GM12878 (cell line): ENCODE results near the gene RET. TPM values are rescaled to one million over a fixed set of nuclear protein-coding genes. Genes with fewer than 3 reads are reported as not detected.

Experiments used
- ATAC-seq: fragments of 200-7000 bp; cut with Tn5 transposase; 3 replicates; pipeline ENCODE4 v1.9.1; 2020; ENCODE audit warnings: mild to moderate bottlenecking, moderate library complexity
- BruUV-seq: library from RNA; stranded (reverse); fragments of 400-500 nt; replicated peaks from 2 replicates; lab custom pipeline; 2021; lab: Mats Ljungman, UMichigan
- CTCF ChIA-PET: fragments of 300-600 bp; sonication (Branson Sonifier 250); formaldehyde crosslinking; extraction: SDS; loops from one replicate; lab custom pipeline; 2021; ENCODE audit warnings: inconsistent platforms; lab: Yijun Ruan, JAX
- POLR2A ChIA-PET: fragments of 350-600 bp; formaldehyde crosslinking; extraction: SDS; loops from one replicate; lab custom pipeline; 2021; ENCODE audit warnings: inconsistent platforms; lab: Charles Lee
- RAD21 ChIA-PET: fragments of 300-600 bp; sonication (Branson Sonifier 250); formaldehyde crosslinking; loops from one replicate; lab custom pipeline; 2023; ENCODE audit warnings: antibody characterized with exemption; ENCODE audit not compliant: unreplicated experiment; lab: Charles Lee
- SMC1A ChIA-PET: fragments of 300-600 bp; sonication (Branson Sonifier 250); formaldehyde crosslinking; loops from one replicate; lab custom pipeline; 2023; ENCODE audit not compliant: unreplicated experiment, uncharacterized antibody; lab: Charles Lee
- DNase-seq: peaks from one replicate; pipeline ENCODE4 v3.0.0-alpha.2; 2011; ENCODE audit warnings: low read depth, low spot score
- FAIRE-seq: peaks from 3 replicates; lab custom pipeline; 2011; peaks lifted over from hg19 to GRCh38; lab: Jason Lieb, UNC
- H2AFZ ChIP-seq: 2 replicates; pipeline ENCODE4 v1.6.0; 2011; ENCODE audit warnings: low read depth, low read length, control low read depth; ENCODE audit not compliant: control insufficient read depth
- H3K27ac ChIP-seq: 2 replicates; pipeline ENCODE4 v1.5.1; 2011; ENCODE audit warnings: control low read depth; ENCODE audit not compliant: control insufficient read depth, insufficient read depth
- H3K27me3 ChIP-seq, 2 experiments: replicated peaks in 1 of 2; 2 replicates each; pipeline versions ENCODE4 v1.6.0 to v1.6.1; 2011; ENCODE audit warnings: low read length in 1 of 2; ENCODE audit not compliant: control insufficient read depth in 2 of 2, insufficient read depth in 2 of 2
- H3K36me3 ChIP-seq, 2 experiments: 2 replicates each; pipeline ENCODE4 v1.5.1; 2011; ENCODE audit warnings: low read length in 1 of 2; ENCODE audit not compliant: control insufficient read depth in 2 of 2, insufficient read depth in 2 of 2
- H3K4me1 ChIP-seq: 2 replicates; pipeline ENCODE4 v1.6.1; 2011; ENCODE audit warnings: mild to moderate bottlenecking, low read length, moderate library complexity, mixed read lengths; ENCODE audit not compliant: control insufficient read depth, insufficient read depth
- H3K4me2 ChIP-seq: 2 replicates; pipeline ENCODE4 v1.6.0; 2011; ENCODE audit warnings: control low read depth; ENCODE audit not compliant: control insufficient read depth, insufficient read depth
- H3K4me3 ChIP-seq: fragments of 200-600 bp; sonication (generic); 2 replicates; pipeline ENCODE4 v1.5.1; 2016
- H3K79me2 ChIP-seq: 2 replicates; pipeline ENCODE4 v1.6.0; 2011; ENCODE audit warnings: low read length; ENCODE audit not compliant: control insufficient read depth, insufficient read depth
- H3K9ac ChIP-seq: 2 replicates; pipeline ENCODE4 v1.8.0; 2011; ENCODE audit warnings: low read length, control low read depth, mixed read lengths; ENCODE audit not compliant: control insufficient read depth, insufficient read depth
- H3K9me3 ChIP-seq: replicated peaks from 3 replicates; pipeline ENCODE4 v1.5.1; 2011; ENCODE audit warnings: mild to moderate bottlenecking, low read length; ENCODE audit not compliant: control insufficient read depth, insufficient read depth
- H4K20me1 ChIP-seq: 2 replicates; pipeline ENCODE4 v1.6.0; 2011; ENCODE audit not compliant: control insufficient read depth, insufficient read depth
- JUND ChIP-seq: IDR thresholded peaks from 2 replicates; pipeline ENCODE4 v1.6.1; 2012; ENCODE audit warnings: low read depth, mild to moderate bottlenecking, low read length, improper control_type of control experiment, moderate library complexity
- NRF1 ChIP-seq: conservative IDR thresholded peaks from 2 replicates; pipeline ENCODE4 v1.6.1; 2011; ENCODE audit warnings: mild to moderate bottlenecking, low read depth, low read length, improper control_type of control experiment
- SUPT20H ChIP-seq: IDR thresholded peaks from 2 replicates; pipeline ENCODE4 v1.6.1; 2011; ENCODE audit warnings: low read depth, mild to moderate bottlenecking, low read length, moderate library complexity, borderline replicate concordance; ENCODE audit not compliant: control insufficient read depth
- WGBS: methylation state at CpG from one replicate; pipeline ENCODE4 v1.1.6; 2016; ENCODE audit warnings: low lambda C conversion rate; ENCODE audit not compliant: insufficient replicate concordance, insufficient coverage; ENCODE audit errors: missing lambda C conversion rate; 5-methylcytosine and 5-hydroxymethylcytosine counted together
- in situ Hi-C: fragments of 300-500 bp; cut with MboI; formaldehyde crosslinking; loops from 9 replicates; pipeline ENCODE4 v1.14.3; 2018; ENCODE audit warnings: mixed read lengths
- intact Hi-C: fragments of 100-400 bp; cut with micrococcal nuclease; formaldehyde crosslinking; loops from one replicate; pipeline ENCODE4 v1.14.2; 2022; ENCODE audit not compliant: unreplicated experiment
- polyA plus RNA-seq, 11 experiments: library from polyadenylated mRNA; depleted of rRNA in 4 of 11; unstranded in 6 of 11; stranded (reverse) in 5 of 11; fragments of >200 nt; fragmentation: Nextera tagmentation in 4 of 11; fragmentation: Illumina TruSeq in 1 of 11; extraction: Ambion mirVana in 4 of 11; extraction: Trizol in 1 of 11; gene quantifications; 1 replicate in 1 of 11; 2 replicates in 10 of 11; pipeline versions ENCODE4 v1.2.1 to v1.2.3, GENCODE V29; 2011 to 2016; ENCODE audit warnings: inconsistent platforms in 2 of 11, missing spikeins in 2 of 11, low read depth in 1 of 11
- total RNA-seq, 4 experiments: library from RNA; depleted of rRNA in 3 of 4; stranded (reverse); fragments of >200 nt in 3 of 4; fragmentation: Illumina TruSeq in 1 of 4; extraction: Trizol in 1 of 4; gene quantifications; 2 replicates each; pipeline versions ENCODE4 v1.2.1 to v1.2.3, GENCODE V29; 2013 to 2021
- TF ChIP-seq, protein P1 (sequence below): IDR thresholded peaks from 2 replicates; pipeline ENCODE4 v1.6.1; 2012; ENCODE audit warnings: mild to moderate bottlenecking, low read depth, low read length

RET gene
- total and polyA plus RNA-seq, 10 of the 15 experiments (the other 5 are each of a cell fraction or from before 2014, with no cell fraction given), result not detected

DNA sequence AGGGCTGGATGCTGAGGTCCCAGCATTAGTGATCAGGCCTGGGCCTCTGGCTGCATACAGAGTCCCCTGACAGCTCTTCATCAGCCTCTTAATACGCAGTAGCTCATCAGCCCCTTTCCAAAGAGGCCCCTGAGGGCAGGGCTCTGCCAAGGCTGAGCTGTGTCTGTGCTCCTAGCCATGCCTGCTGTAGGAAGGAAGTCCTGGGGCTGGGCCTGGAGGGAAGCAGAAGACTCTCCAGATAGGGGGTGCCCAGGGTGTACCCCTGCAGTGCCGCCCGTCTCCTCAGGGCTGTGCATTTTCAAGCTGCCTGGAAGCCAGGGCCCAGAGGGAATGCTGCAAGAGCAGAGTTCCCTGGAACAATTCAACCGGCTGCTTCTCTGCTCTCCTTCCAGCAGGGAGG lies 7.3 kb upstream of the RET start (continued):
- TF ChIP-seq, protein P1, sequence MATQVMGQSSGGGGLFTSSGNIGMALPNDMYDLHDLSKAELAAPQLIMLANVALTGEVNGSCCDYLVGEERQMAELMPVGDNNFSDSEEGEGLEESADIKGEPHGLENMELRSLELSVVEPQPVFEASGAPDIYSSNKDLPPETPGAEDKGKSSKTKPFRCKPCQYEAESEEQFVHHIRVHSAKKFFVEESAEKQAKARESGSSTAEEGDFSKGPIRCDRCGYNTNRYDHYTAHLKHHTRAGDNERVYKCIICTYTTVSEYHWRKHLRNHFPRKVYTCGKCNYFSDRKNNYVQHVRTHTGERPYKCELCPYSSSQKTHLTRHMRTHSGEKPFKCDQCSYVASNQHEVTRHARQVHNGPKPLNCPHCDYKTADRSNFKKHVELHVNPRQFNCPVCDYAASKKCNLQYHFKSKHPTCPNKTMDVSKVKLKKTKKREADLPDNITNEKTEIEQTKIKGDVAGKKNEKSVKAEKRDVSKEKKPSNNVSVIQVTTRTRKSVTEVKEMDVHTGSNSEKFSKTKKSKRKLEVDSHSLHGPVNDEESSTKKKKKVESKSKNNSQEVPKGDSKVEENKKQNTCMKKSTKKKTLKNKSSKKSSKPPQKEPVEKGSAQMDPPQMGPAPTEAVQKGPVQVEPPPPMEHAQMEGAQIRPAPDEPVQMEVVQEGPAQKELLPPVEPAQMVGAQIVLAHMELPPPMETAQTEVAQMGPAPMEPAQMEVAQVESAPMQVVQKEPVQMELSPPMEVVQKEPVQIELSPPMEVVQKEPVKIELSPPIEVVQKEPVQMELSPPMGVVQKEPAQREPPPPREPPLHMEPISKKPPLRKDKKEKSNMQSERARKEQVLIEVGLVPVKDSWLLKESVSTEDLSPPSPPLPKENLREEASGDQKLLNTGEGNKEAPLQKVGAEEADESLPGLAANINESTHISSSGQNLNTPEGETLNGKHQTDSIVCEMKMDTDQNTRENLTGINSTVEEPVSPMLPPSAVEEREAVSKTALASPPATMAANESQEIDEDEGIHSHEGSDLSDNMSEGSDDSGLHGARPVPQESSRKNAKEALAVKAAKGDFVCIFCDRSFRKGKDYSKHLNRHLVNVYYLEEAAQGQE, result no peak
- no peak for TF ChIP-seq JUND

DNA sequence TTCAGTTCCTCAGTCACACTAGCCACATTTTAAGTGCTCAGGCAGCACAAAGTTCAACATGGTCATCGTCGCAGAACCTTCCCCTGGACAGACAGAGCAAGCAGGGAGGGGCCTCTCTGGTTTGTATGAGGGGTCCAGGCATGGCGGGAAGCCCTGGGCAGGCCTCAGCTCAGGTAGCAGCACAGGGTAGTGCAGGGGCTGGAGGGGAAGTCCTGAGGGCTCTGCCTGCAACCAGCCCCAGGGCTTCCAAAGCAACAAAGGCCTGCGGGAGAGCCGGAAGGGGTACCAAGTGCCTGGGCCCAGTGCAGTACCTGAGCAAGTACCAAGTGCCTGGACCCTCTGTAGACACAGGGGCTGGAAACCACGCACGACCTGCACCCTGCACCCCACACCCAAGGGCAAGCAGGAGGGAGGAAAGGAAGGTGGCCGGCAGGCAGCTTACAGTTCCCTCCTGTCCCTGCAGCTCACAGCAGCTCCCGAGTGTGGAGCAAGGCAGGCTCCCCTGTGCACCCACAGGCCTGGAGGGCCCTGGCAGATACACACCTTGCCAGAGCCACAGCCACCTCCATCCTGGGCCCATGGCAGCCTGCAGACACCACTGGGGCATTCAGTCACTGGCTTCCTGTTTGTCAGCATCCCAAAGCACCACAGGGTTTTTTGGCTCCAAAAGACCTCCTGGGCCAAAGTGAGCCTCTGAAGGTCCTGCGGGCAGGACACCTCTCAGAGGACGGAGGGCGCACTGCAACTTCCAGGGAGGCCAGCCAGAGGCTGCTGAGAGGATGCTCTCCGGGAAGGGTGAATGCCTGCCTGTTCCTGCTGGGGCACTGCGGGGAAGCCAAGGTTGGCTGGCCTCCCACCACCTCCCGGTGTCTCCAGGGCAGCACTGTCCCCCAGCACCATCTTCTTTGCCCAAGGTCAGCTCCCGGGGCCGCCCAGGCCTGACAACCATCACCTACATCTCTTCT lies 6.5 kb upstream of the RET start:
- no TSS peak for BruUV-seq
- ChIA-PET SMC1A (no interaction called here), POLR2A (no interaction called here), CTCF (no interaction called here), RAD21 (no interaction called here)
- no peak for TF ChIP-seq NRF1
- no peak for TF ChIP-seq SUPT20H
- no peaks in the 10 kb centered on the region for H4K20me1 ChIP-seq
- no peaks in the 10 kb centered on the region for H3K9me3 ChIP-seq
- H2AFZ ChIP-seq, result no peak overlapping the region
- H3K27ac ChIP-seq, result no peak overlapping the region
- no peak overlapping the region for H3K4me3 ChIP-seq
- in situ Hi-C loops, result no loop called here
- ATAC-seq (no peak), DNase-seq (no peak), FAIRE-seq (no peak)
- no peaks in the 10 kb centered on the region for H3K79me2 ChIP-seq
- no peaks in the 10 kb centered on the region for H3K4me1 ChIP-seq
- H3K4me2 ChIP-seq, result no peak overlapping the region
- H3K36me3 ChIP-seq, result no peaks in the 10 kb centered on the region
- no peaks in the 10 kb centered on the region; a peak in 1 of 4 replicates for H3K27me3 ChIP-seq
- WGBS, result 35% methylated on average over 17 of the region's 17 CpGs
- intact Hi-C loops, result no loop called here
- no peak overlapping the region for H3K9ac ChIP-seq
